Mucosa of stomach (tissue), 1 donor: ENCODE measurements around the gene NKD2.
"Not testable (repeated sequence)": the region's sequence is repeated elsewhere in the genome, so short reads cannot be mapped to it uniquely, and the experiment has no call there.

Experiments
- H3K27me3 ChIP-seq: one replicate; pipeline ENCODE4 v1.7.0; 2013; ENCODE audit warnings: mild to moderate bottlenecking, low read length; ENCODE audit not compliant: control insufficient read depth, insufficient read depth
- H3K36me3 ChIP-seq: one replicate; pipeline ENCODE4 v1.7.0; 2013; ENCODE audit warnings: low read length; ENCODE audit not compliant: control insufficient read depth, insufficient read depth
- H3K4me1 ChIP-seq: one replicate; pipeline ENCODE4 v1.7.0; 2013; ENCODE audit warnings: mild to moderate bottlenecking, low read length; ENCODE audit not compliant: control insufficient read depth, insufficient read depth
- H3K4me3 ChIP-seq: one replicate; pipeline ENCODE4 v1.7.0; 2013; ENCODE audit warnings: low read length
- H3K9ac ChIP-seq: one replicate; pipeline ENCODE4 v1.7.0; 2013; ENCODE audit warnings: mild to moderate bottlenecking, low read length, moderate library complexity
- H3K9me3 ChIP-seq: one replicate; pipeline ENCODE4 v1.7.0; 2013; ENCODE audit warnings: mild to moderate bottlenecking, low read length, moderate library complexity; ENCODE audit not compliant: control insufficient read depth
- donor health status: Pancreatic carcinoma.

The NKD2 gene

GRCh38 chr5:1056611-1057484 is 48.2 kb downstream of the NKD2 start:
- H3K9me3 ChIP-seq = no peaks in the 10 kb centered on the region
- no peak overlapping the region for H3K9ac ChIP-seq
- H3K4me1 ChIP-seq = no peaks in the 10 kb centered on the region
- no peaks in the 10 kb centered on the region for H3K36me3 ChIP-seq
- no peak overlapping the region for H3K4me3 ChIP-seq
- H3K27me3 ChIP-seq = no peaks in the 10 kb centered on the region

- Histone ChIP-seq H3K36me3 (no peaks in the 10 kb centered on the region), H3K9me3 (no peaks in the 10 kb centered on the region)
These were observed 49.0 kb downstream of the NKD2 start for GRCh38 chr5:1057485-1058082.

GRCh38 chr5:1058083-1058945 is 49.7 kb downstream of the NKD2 start:
- Histone ChIP-seq H3K9ac (no peak overlapping the region), H3K4me3 (no peak overlapping the region), H3K4me1 (no peaks in the 10 kb centered on the region), H3K27me3 (no peaks in the 10 kb centered on the region), H3K9me3 (no peaks in the 10 kb centered on the region), H3K36me3 (no peaks in the 10 kb centered on the region)

More at GRCh38 chr5:1057485-1058082, 49.0 kb downstream of the NKD2 start:
- Histone ChIP-seq H3K27me3 (no peaks in the 10 kb centered on the region), H3K4me1 (no peaks in the 10 kb centered on the region), H3K4me3 (no peak overlapping the region), H3K9ac (no peak overlapping the region)

- Histone ChIP-seq H3K36me3 (no peaks in the 10 kb centered on the region), H3K4me3 (no peak overlapping the region), H3K4me1 (no peaks in the 10 kb centered on the region), H3K9ac (no peak overlapping the region), H3K27me3 (no peaks in the 10 kb centered on the region), H3K9me3 (no peaks in the 10 kb centered on the region)
These were observed 50.6 kb downstream of the NKD2 start for GRCh38 chr5:1058988-1059883.

GRCh38 chr5:1059884-1060263 is 51.3 kb downstream of the NKD2 start:
- Histone ChIP-seq H3K36me3 (no peaks in the 10 kb centered on the region), H3K27me3 (no peaks in the 10 kb centered on the region), H3K4me1 (no peaks in the 10 kb centered on the region), H3K9me3 (no peaks in the 10 kb centered on the region), H3K9ac (no peak overlapping the region), H3K4me3 (no peak overlapping the region)

- Histone ChIP-seq H3K9ac (no peak overlapping the region), H3K27me3 (no peaks in the 10 kb centered on the region), H3K4me1 (no peaks in the 10 kb centered on the region), H3K36me3 (no peaks in the 10 kb centered on the region), H3K9me3 (no peaks in the 10 kb centered on the region), H3K4me3 (no peak overlapping the region)
These were observed 52.0 kb downstream of the NKD2 start for GRCh38 chr5:1060535-1060981.

- not testable (repeated sequence) for H3K9me3 ChIP-seq, H3K4me3 ChIP-seq, H3K36me3 ChIP-seq
These were observed 52.7 kb downstream of the NKD2 start for GRCh38 chr5:1061292-1061691.

GRCh38 chr5:1061916-1062315 is 53.3 kb downstream of the NKD2 start:
- no peaks in the 10 kb centered on the region for H3K9me3 ChIP-seq
- no peak overlapping the region for H3K4me3 ChIP-seq
- H3K9ac ChIP-seq = no peak overlapping the region
- H3K36me3 ChIP-seq = no peaks in the 10 kb centered on the region
- no peaks in the 10 kb centered on the region for H3K4me1 ChIP-seq
- H3K27me3 ChIP-seq = no peaks in the 10 kb centered on the region

More at GRCh38 chr5:1061292-1061691, 52.7 kb downstream of the NKD2 start:
- not testable (repeated sequence) for H3K27me3 ChIP-seq, H3K9ac ChIP-seq, H3K4me1 ChIP-seq

- H3K27me3 ChIP-seq = no peaks in the 10 kb centered on the region
- no peaks in the 10 kb centered on the region for H3K36me3 ChIP-seq
- no peak overlapping the region for H3K4me3 ChIP-seq
- H3K4me1 ChIP-seq = no peaks in the 10 kb centered on the region
- no peak overlapping the region for H3K9ac ChIP-seq
- H3K9me3 ChIP-seq = no peaks in the 10 kb centered on the region
These were observed 54.4 kb downstream of the NKD2 start for GRCh38 chr5:1062761-1063568.

- Histone ChIP-seq H3K27me3 (no peaks in the 10 kb centered on the region), H3K9me3 (no peaks in the 10 kb centered on the region), H3K36me3 (no peaks in the 10 kb centered on the region), H3K4me3 (no peak overlapping the region), H3K9ac (no peak overlapping the region), H3K4me1 (no peaks in the 10 kb centered on the region)
These were observed 55.2 kb downstream of the NKD2 start for GRCh38 chr5:1063661-1064382.
